Measurements from ENCODE around the gene HIVEP1. TPM values are rescaled to one million over a fixed set of nuclear protein-coding genes. Genes with fewer than 3 reads are reported as not detected.

Gene HIVEP1
- total RNA-seq, 1 donor = 127 TPM

- Histone ChIP-seq H3K27me3 (ENCODE audit: insufficient read depth, low read length) (no peaks in the 10 kb centered on the region), H3K9me3 (ENCODE audit: low read depth, low read length) (no peaks in the 10 kb centered on the region), H3K4me3 (ENCODE audit: low read length) (no peak overlapping the region), H3K4me1 (ENCODE audit: insufficient read depth, low read length) (peaks cover 16% of the 10 kb centered on the region)
Observed at GRCh38 chr6:12068899-12069557, 56.9 kb downstream of the HIVEP1 start.

GRCh38 chr6:12069891-12070529 is 57.9 kb downstream of the HIVEP1 start:
- peaks cover 16% of the 10 kb centered on the region for H3K4me1 ChIP-seq (ENCODE audit: insufficient read depth, low read length)
- H3K4me3 ChIP-seq (ENCODE audit: low read length) = no peak overlapping the region
- no peaks in the 10 kb centered on the region for H3K9me3 ChIP-seq (ENCODE audit: low read depth, low read length)

DNA sequence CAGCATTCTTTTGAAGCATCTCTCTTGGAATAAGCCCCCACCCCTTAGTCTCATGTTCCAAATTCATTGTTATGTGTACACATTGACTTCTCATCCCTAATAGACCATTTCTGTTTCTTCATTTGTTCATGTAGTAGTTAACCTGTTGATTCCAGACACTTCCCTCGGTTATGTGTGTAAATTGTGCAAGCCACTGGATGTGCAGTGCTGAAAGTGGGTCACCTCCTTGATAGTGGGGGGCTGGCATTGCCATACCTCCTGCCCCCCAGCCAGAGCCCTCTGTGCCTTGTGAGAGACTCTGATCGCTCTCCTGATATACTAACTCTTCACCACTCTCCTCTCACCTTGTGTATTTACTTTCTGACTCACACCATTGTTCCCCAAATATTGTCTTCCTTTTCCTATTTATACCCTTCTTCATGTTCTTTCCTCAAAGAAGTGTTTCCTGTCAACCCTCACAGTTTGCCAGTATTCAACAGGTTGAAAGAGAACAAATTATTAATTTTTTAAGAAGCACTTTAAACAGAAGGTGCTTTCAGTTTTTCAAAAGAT is 59.0 kb downstream of the HIVEP1 start:
- H3K27me3 ChIP-seq (ENCODE audit: insufficient read depth, low read length) = no peaks in the 10 kb centered on the region
- H3K9me3 ChIP-seq (ENCODE audit: low read depth, low read length) = no peaks in the 10 kb centered on the region
- H3K4me3 ChIP-seq (ENCODE audit: low read length) = no peak overlapping the region
- H3K4me1 ChIP-seq (ENCODE audit: insufficient read depth, low read length) = peaks cover 7% of the 10 kb centered on the region

More at GRCh38 chr6:12069891-12070529, 57.9 kb downstream of the HIVEP1 start:
- no peaks in the 10 kb centered on the region for H3K27me3 ChIP-seq (ENCODE audit: insufficient read depth, low read length)

DNA sequence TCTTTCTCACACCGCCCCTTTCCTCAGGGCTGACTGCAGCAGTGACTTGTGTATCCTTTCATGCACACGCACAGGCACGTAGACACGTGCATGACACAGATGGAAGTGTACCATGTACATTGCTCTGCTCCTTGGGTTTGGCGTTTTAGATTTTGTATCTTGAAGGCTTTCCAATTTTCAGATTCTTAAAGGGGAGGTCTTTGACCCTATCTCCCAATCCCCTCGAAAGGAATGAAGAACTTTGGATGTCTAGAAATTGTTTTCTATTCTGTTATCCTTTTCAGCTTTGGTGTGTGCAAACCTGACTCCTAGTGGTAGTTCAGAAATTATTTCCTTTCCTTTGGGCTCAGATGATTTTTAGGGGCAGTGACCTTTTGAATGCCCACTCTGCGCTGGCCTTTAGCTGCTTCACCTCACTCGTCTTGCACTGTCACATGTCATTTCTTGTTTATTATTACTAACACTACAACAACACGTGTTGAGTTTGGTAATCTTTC is 63.0 kb downstream of the HIVEP1 start:
- no peaks in the 10 kb centered on the region for H3K27me3 ChIP-seq (ENCODE audit: insufficient read depth, low read length)
- no peak overlapping the region for H3K4me3 ChIP-seq (ENCODE audit: low read length)
- no peaks in the 10 kb centered on the region for H3K9me3 ChIP-seq (ENCODE audit: low read depth, low read length)
- H3K4me1 ChIP-seq (ENCODE audit: insufficient read depth, low read length) = peaks cover 7% of the 10 kb centered on the region

DNA sequence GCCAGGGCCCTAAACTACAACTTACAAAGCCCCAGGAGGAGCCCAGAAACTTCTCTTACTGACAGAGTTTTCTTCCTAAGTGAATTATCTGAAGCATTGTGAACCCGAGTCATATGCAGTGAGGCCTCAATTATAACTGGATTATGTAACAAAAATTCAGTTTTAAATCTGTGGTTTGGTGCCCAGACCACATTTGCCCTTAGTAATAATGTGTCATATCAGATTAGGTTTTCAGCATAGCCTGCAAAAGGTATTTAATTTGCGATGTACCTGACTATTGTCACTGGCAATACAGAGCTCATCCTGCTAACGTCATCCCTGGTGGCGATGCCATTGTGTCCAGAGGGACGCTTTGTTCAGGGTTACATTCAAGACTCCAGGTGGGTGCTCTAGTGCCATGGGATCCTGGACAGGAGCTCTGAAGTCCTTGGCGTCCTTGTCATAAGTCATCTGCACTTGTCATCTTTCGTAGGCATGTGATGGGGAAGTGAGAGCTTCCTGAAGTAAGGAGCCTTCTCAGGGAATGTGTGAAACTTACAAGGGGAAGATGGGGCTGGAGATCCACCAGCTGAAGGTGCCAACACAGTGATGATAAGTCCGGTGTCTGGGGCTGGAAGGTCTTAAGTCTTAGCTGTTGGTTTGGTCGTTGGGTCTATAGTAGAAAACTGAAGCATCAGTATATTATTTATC is 65.1 kb downstream of the HIVEP1 start:
- no peak overlapping the region for H3K4me3 ChIP-seq (ENCODE audit: low read length)
- H3K27me3 ChIP-seq (ENCODE audit: insufficient read depth, low read length) = no peaks in the 10 kb centered on the region
- peaks cover 15% of the 10 kb centered on the region for H3K4me1 ChIP-seq (ENCODE audit: insufficient read depth, low read length)
- no peaks in the 10 kb centered on the region for H3K9me3 ChIP-seq (ENCODE audit: low read depth, low read length)

GRCh38 chr6:12078014-12078413 is 65.9 kb downstream of the HIVEP1 start:
- Histone ChIP-seq H3K9me3 (ENCODE audit: low read depth, low read length) (no peaks in the 10 kb centered on the region), H3K4me1 (ENCODE audit: insufficient read depth, low read length) (peaks cover 12% of the 10 kb centered on the region), H3K27me3 (ENCODE audit: insufficient read depth, low read length) (no peaks in the 10 kb centered on the region), H3K4me3 (ENCODE audit: low read length) (no peak overlapping the region)

DNA sequence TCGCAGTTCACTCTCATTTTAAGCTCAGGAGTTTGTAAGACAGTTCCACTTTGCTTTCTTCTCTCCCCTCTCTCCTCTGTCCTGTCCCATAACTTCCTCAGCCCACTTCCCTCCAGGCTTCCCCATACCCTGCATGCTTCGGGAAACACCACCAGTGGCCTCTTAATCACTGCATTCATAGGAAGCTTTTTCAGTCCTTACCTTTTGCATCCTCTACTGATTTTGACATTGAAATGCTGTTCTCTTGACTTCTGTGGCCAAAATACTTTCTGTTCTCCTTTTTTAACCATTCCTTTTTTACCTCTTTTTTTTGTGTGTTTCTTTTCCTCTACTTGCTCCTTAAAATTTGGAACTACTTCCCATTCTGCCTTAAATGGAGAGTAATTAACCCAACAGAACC is 69.7 kb downstream of the HIVEP1 start:
- Histone ChIP-seq H3K4me3 (ENCODE audit: low read length) (no peak overlapping the region), H3K27me3 (ENCODE audit: insufficient read depth, low read length) (no peaks in the 10 kb centered on the region), H3K9me3 (ENCODE audit: low read depth, low read length) (no peaks in the 10 kb centered on the region), H3K4me1 (ENCODE audit: insufficient read depth, low read length) (peaks cover 12% of the 10 kb centered on the region)

GRCh38 chr6:12082368-12082767 is 70.3 kb downstream of the HIVEP1 start:
- Histone ChIP-seq H3K27me3 (ENCODE audit: insufficient read depth, low read length) (no peaks in the 10 kb centered on the region), H3K4me1 (ENCODE audit: insufficient read depth, low read length) (peaks cover 12% of the 10 kb centered on the region), H3K4me3 (ENCODE audit: low read length) (no peak overlapping the region), H3K9me3 (ENCODE audit: low read depth, low read length) (no peaks in the 10 kb centered on the region)

- Histone ChIP-seq H3K4me1 (ENCODE audit: insufficient read depth, low read length) (peaks cover 12% of the 10 kb centered on the region), H3K4me3 (ENCODE audit: low read length) (no peak overlapping the region), H3K27me3 (ENCODE audit: insufficient read depth, low read length) (no peaks in the 10 kb centered on the region), H3K9me3 (ENCODE audit: low read depth, low read length) (no peaks in the 10 kb centered on the region)
Observed at GRCh38 chr6:12083302-12083701, 71.2 kb downstream of the HIVEP1 start.

- Histone ChIP-seq H3K27me3 (ENCODE audit: insufficient read depth, low read length) (no peaks in the 10 kb centered on the region), H3K4me1 (ENCODE audit: insufficient read depth, low read length) (peaks cover 12% of the 10 kb centered on the region), H3K9me3 (ENCODE audit: low read depth, low read length) (no peaks in the 10 kb centered on the region), H3K4me3 (ENCODE audit: low read length) (no peak overlapping the region)
Observed at GRCh38 chr6:12083763-12084162, 71.7 kb downstream of the HIVEP1 start.

- Histone ChIP-seq H3K4me3 (ENCODE audit: low read length) (no peak overlapping the region), H3K4me1 (ENCODE audit: insufficient read depth, low read length) (peaks cover 12% of the 10 kb centered on the region), H3K27me3 (ENCODE audit: insufficient read depth, low read length) (no peaks in the 10 kb centered on the region), H3K9me3 (ENCODE audit: low read depth, low read length) (no peaks in the 10 kb centered on the region)
Observed at GRCh38 chr6:12084681-12085080, 72.6 kb downstream of the HIVEP1 start.

DNA sequence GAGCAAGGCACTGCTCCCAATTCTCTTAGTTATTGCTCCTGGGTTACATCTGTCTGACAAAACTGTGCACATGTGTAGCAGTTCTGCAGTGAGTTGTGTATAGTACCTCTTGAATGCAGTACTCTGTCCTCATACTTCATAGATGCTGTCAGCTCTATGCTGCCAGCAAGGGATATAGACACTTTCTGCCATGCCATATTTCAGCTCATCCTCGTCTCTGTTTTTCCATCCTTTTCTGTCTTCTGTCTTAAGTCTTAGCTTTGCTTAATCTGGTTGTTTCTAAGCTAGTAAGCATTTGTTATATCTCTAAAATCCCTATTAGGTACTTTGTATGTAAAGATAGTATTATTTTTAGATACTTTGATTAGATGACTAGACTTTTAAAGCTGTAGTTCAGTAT is 76.4 kb downstream of the HIVEP1 start:
- Histone ChIP-seq H3K4me3 (ENCODE audit: low read length) (no peak overlapping the region), H3K4me1 (ENCODE audit: insufficient read depth, low read length) (no peaks in the 10 kb centered on the region), H3K9me3 (ENCODE audit: low read depth, low read length) (no peaks in the 10 kb centered on the region), H3K27me3 (ENCODE audit: insufficient read depth, low read length) (no peaks in the 10 kb centered on the region)

DNA sequence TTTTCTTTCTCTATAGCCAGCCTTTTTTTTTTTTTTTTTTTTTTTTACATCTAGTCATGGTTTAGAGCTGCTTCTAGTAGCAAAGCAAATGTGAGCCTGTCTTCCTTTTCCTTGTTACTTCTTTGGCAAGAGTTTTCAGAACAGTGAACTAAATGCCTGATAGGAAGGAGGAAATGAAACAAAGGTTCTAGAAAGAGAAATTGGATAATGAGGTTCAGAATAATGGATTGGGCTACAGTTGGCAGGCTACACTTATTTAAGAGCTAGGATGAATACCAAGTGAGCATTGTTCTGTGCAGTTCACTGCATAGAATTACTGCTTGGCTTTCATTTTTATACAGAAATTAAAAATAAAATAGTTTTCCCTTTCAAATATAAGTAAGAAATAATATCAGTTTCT is 78.6 kb downstream of the HIVEP1 start:
- no peaks in the 10 kb centered on the region for H3K4me1 ChIP-seq (ENCODE audit: insufficient read depth, low read length)
- H3K4me3 ChIP-seq (ENCODE audit: low read length) = no peak overlapping the region
- no peaks in the 10 kb centered on the region for H3K9me3 ChIP-seq (ENCODE audit: low read depth, low read length)
- H3K27me3 ChIP-seq (ENCODE audit: insufficient read depth, low read length) = no peaks in the 10 kb centered on the region

DNA sequence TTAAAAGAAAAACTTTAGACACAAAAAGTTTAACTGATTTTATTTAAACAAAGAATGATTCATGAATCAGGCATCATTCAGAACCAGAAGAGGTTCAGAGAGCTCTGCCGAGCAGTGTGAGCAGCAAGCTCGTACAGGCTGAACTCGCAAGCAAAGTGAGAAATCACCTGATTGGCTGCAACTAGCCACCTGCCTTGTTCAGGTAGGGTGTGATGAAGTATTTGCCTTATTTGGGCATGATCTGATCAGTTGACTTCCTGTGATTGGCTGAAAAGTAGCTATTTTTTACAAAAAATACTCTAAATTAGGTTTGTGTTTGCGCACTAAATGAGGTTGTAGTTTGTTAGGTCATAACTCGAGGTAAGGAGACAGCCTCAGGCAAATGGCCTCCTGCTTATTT is 80.7 kb downstream of the HIVEP1 start:
- H3K9me3 ChIP-seq (ENCODE audit: low read depth, low read length) = no peaks in the 10 kb centered on the region
- H3K4me1 ChIP-seq (ENCODE audit: insufficient read depth, low read length) = no peaks in the 10 kb centered on the region
- H3K27me3 ChIP-seq (ENCODE audit: insufficient read depth, low read length) = no peaks in the 10 kb centered on the region
- no peak overlapping the region for H3K4me3 ChIP-seq (ENCODE audit: low read length)

DNA sequence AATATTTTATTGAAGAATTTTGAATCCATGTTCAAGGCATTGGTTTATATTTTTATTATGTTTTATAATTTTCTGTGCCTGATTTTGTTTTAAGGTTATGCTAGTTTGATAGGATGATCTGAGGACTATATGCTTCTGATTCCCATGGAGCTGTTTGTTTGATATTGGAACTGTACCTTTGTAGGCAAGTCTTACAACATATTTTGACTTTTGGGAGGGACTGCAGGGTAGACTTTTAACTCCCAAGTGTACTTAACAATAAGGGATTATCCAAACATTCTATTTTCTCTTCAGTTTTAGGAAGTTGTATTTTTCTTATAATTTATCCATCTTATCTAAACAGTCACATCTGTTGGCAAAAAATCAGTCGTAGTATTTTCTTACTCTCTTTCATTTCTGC is 82.6 kb downstream of the HIVEP1 start:
- H3K27me3 ChIP-seq (ENCODE audit: insufficient read depth, low read length) = no peaks in the 10 kb centered on the region

More for the DNA sequence above, 82.6 kb downstream of the HIVEP1 start:
- Histone ChIP-seq H3K9me3 (ENCODE audit: low read depth, low read length) (no peaks in the 10 kb centered on the region), H3K4me3 (ENCODE audit: low read length) (no peak overlapping the region), H3K4me1 (ENCODE audit: insufficient read depth, low read length) (no peaks in the 10 kb centered on the region)
